Esophagus (tissue), 2 donors: ENCODE measurements around the gene AP3B2. TPM values are rescaled to one million over a fixed set of nuclear protein-coding genes. Genes with fewer than 3 reads are reported as not detected.

Experiments used
- H3K27ac ChIP-seq, 2 donors: one replicate each; pipeline ENCODE4 v1.5.1; 2013; ENCODE audit warnings: low read depth in 2 of 2, mild to moderate bottlenecking in 2 of 2, inconsistent platforms in 1 of 2, low read length in 1 of 2, moderate library complexity in 1 of 2
- H3K27me3 ChIP-seq, 2 donors: one replicate each; pipeline ENCODE4 v1.6.1; 2013; ENCODE audit warnings: low read length in 2 of 2, control low read depth in 1 of 2, mild to moderate bottlenecking in 1 of 2; ENCODE audit not compliant: insufficient read depth in 2 of 2, control insufficient read depth in 1 of 2
- H3K36me3 ChIP-seq, 2 donors: one replicate each; pipeline ENCODE4 v1.6.1; 2013; ENCODE audit warnings: low read length in 1 of 2; ENCODE audit not compliant: control insufficient read depth in 2 of 2, insufficient read depth in 2 of 2
- H3K4me1 ChIP-seq, 2 donors: one replicate each; pipeline ENCODE4 v1.6.1; 2013; ENCODE audit warnings: low read length in 1 of 2; ENCODE audit not compliant: control insufficient read depth in 2 of 2, insufficient read depth in 2 of 2
- H3K4me3 ChIP-seq, 2 donors: one replicate each; pipeline ENCODE4 v1.5.1; 2013; ENCODE audit warnings: low read length in 2 of 2, mild to moderate bottlenecking in 2 of 2, low read depth in 1 of 2, moderate library complexity in 1 of 2
- H3K9me3 ChIP-seq, 2 donors: one replicate each; pipeline ENCODE4 v1.6.1; 2013; ENCODE audit warnings: mild to moderate bottlenecking in 2 of 2, low read depth in 1 of 2, low read length in 1 of 2, moderate library complexity in 1 of 2; ENCODE audit not compliant: control insufficient read depth in 2 of 2, insufficient read depth in 1 of 2
- WGBS, 2 donors: extraction: QIAGEN DNeasy Blood & Tissue Kit; methylation state at CpG; one replicate each; pipeline ENCODE4 v1.1.7; 2013; 5-methylcytosine and 5-hydroxymethylcytosine counted together
- polyA plus RNA-seq, 2 donors: library from polyadenylated mRNA; stranded (reverse); fragments of 200-250 nt; gene quantifications; one replicate each; pipeline ENCODE4 v1.2.3, GENCODE V29; 2013
- donor health status: healthy with polysubstance abuse.
- donor health status: Bipolar disorder and iron deficiency.

AP3B2 gene
- polyA plus RNA-seq, 2 donors, result 1.1 to 2.8 TPM

DNA sequence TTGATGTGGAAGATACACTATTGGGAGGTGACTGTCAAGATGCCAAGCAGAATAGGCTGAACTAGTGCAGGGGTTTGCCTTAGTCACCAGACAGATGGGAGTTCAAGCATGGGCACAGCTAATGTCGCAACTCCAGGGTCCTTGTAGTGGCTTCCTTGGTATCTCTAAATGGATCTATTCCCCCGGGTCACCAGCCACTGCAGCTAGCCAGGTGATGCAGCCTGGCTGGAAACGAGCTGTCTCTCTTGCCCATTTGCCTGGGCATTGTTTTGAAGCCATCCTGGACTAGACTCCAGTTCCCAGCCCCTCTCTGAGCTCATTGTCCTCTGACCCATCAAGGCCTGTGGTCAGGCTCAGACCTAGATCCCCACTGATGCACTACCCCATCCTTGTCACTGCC is 54.1 kb downstream of the AP3B2 start:
- Histone ChIP-seq H3K36me3 (no peaks in the 10 kb centered on the region), H3K27ac (no peak overlapping the region), H3K9me3 (no peaks in the 10 kb centered on the region), H3K4me1 (no peaks in the 10 kb centered on the region), H3K27me3 (no peaks in the 10 kb centered on the region), H3K4me3 (no peak overlapping the region)
- 72 to 73% methylated on average over 3 of the region's 3 CpGs for WGBS, 2 donors

DNA sequence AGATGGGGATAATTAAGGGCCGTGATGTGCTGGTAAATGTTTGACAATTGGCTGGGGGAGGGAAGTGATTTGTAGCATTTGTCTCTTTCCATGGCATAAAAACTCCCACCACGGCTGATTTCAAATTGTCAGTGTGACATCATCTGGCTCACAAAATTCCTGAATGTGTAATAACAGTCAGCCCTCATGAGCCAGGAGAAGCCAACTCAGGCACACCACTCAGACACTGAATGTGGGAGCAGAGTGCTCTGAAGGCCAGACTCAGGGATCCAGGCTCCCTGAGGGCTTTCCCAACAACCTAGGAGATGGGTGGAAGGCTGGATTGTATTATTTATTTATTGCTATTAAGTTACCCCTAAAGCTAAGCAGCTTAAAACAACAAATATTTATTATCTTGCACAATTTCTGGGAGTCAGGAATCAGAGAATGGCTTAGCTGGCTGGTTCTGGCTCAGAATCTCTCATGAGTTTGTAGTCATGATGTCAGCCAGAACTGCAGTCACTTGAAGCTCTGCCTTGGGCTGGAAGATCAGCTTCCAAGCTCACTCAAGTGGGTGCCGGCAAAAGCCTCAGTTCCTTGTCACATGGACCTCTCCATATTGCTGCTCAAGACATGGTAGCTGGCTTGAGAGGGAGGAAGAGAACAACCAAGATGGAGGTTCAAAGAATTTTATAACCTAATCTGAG is 56.0 kb downstream of the AP3B2 start:
- WGBS, 2 donors, result 62 to 69% methylated on average over 3 of the region's 3 CpGs
- Histone ChIP-seq H3K9me3 (no peaks in the 10 kb centered on the region), H3K36me3 (no peaks in the 10 kb centered on the region), H3K4me1 (no peaks in the 10 kb centered on the region), H3K27ac (no peak overlapping the region), H3K27me3 (peaks cover 0 to 6% of the 10 kb centered on the region in 2 donors), H3K4me3 (no peak overlapping the region)

DNA sequence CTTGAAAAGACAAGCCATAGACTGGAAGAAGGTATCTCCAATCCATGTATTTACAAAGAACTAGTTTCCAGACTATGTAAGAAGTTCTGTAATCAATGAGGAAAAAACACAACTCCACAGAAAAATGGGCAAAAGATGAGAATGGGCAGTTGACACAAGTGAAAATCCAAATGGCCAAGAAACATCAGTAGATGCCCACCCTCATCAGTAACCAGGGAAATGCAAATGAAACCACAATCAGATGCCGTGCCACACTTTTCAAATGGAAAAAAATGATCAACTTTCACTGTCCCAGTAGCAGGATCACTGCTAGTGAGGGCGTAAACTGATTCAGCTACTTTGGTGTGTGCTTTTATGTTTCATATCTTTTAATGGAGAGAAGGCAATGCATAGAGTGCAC is 58.0 kb downstream of the AP3B2 start:
- no peaks in the 10 kb centered on the region for H3K36me3 ChIP-seq
- H3K27ac ChIP-seq, result no peak overlapping the region
- peaks cover 0 to 3% of the 10 kb centered on the region in 2 donors for H3K9me3 ChIP-seq
- 85 to 88% methylated on average over 2 of the region's 2 CpGs for WGBS, 2 donors
- H3K27me3 ChIP-seq, result peaks cover 6% of the 10 kb centered on the region in 2 donors
- H3K4me3 ChIP-seq, result no peak overlapping the region
- peaks cover 7 to 9% of the 10 kb centered on the region in 2 donors for H3K4me1 ChIP-seq

DNA sequence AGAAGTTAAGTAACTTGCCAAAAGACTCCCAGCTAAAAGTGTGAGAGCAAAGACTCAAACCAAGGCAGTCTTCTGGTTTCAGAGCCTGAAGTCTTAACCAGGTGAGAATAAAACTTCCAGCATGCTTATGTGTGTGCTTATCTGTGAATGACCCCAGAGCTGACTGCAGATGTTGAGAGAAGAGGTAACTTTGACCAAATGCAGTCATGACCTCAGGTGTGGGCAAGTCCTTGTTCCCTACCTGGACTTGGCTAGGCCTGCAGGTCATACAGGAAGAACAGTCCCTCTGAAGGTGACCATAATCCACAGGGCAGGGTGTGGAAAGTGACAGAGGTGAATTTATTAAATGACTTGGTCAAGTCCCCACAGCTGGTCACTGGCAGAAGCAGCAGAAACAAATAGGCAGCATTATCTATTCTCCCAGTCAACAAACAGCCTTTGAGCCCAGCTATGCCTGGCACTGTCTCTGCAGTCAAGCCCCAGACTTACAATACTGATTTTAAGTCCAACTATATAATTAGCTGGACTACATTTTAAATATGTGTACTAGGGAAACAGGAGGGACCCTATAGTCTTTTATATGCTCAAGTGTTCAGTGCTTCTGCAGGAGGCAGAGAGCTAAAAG is 59.5 kb downstream of the AP3B2 start:
- Histone ChIP-seq H3K4me1 (peaks cover 7 to 10% of the 10 kb centered on the region in 2 donors), H3K4me3 (no peak overlapping the region), H3K9me3 (peaks cover 0 to 4% of the 10 kb centered on the region in 2 donors), H3K27ac (no peak overlapping the region), H3K36me3 (no peaks in the 10 kb centered on the region), H3K27me3 (peaks cover 6 to 10% of the 10 kb centered on the region in 2 donors)

DNA sequence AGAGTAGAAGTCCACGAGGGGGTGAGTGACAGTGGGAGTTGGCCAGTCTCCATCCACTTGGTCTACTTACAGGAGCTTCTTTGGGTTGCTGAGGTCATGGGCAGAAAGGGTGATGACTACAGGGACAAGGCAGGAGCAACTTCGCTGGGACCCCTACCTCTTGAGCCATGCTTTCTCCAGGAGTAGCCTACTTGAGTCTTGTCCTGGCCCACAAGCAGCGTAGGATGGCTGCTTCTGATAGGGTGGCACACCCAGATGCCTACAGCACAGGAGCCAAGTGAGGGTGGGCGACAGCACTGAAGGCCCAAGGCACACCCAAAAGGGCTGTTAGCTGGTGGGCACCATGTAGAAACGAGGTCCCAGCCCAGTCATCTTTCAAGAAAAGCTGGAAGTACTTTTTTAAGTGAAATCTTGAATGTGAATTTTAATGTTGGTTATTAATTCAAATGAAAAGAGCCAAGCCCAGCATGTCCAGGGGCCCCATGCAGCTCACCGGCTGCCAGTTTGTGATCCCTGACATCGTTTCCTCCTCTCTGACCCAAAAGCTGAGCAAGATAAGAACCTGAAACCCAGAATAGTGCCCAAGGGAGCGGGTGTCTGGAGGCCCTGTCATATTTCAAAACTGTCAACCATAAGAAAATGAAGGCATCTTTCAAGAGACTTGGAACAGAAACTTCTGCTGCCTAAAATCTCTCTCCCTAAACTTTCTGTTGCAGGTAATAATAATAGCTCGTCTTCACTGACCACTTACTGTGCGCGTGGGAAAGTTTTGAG is 60.3 kb downstream of the AP3B2 start:
- Histone ChIP-seq H3K27ac (no peak overlapping the region), H3K4me1 (peaks cover 7 to 10% of the 10 kb centered on the region in 2 donors), H3K36me3 (no peaks in the 10 kb centered on the region), H3K9me3 (peaks cover 0 to 4% of the 10 kb centered on the region in 2 donors), H3K4me3 (no peak overlapping the region), H3K27me3 (peaks cover 6 to 10% of the 10 kb centered on the region in 2 donors)
- WGBS, 2 donors, result 73 to 79% methylated on average over 11 of the region's 11 CpGs

DNA sequence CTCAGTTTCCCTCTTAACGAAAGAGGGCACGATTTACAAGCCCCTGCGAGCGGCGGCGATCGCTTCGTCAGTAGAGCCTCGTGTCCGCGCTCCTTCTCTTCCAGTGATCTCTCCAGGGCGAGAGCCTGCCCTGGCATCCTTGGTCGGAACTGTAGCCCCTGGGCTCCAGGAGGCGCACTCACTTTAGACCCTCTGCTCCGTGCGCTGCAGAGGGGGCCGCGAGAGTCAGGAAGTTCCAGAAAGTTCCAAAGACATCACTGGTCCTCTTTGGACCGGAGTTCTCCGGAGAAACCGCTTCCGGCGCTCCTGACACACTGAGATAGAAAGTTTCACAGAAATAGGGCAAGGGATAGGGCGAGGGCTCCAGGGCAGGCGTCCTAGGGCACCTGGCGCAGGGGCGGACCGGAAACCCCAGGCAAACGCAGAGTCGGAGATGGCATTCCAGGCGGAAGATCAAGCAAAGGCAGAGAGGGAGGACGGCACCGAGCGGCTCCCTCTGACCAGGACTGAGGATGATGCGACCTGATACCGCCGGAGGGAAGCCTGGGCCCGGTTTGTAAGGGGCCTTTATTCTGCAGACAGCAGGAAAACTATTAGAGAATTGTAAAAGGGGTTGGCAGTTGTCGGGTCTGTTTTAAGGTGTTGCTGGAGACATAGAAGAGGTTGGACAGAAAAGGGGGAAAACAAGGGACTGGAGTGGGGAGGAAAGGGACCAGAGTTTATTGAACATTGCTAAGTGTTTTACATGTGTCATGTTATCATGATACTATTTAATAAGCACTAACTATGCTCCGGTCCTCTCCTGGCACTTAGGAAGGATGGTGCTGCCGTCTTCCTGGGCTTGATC is 61.2 kb downstream of the AP3B2 start:
- 26% methylated on average over 40 to 41 of the region's 41 CpGs for WGBS, 2 donors
- H3K36me3 ChIP-seq, result no peaks in the 10 kb centered on the region
- no peak overlapping the region for H3K27ac ChIP-seq
- peak overlapping the region in 1 of 2 donors; percentile 50 for H3K4me3 ChIP-seq
- H3K4me1 ChIP-seq, result peaks cover 7 to 10% of the 10 kb centered on the region in 2 donors
- H3K27me3 ChIP-seq, result peaks cover 6 to 12% of the 10 kb centered on the region in 2 donors
- H3K9me3 ChIP-seq, result peaks cover 0 to 4% of the 10 kb centered on the region in 2 donors

DNA sequence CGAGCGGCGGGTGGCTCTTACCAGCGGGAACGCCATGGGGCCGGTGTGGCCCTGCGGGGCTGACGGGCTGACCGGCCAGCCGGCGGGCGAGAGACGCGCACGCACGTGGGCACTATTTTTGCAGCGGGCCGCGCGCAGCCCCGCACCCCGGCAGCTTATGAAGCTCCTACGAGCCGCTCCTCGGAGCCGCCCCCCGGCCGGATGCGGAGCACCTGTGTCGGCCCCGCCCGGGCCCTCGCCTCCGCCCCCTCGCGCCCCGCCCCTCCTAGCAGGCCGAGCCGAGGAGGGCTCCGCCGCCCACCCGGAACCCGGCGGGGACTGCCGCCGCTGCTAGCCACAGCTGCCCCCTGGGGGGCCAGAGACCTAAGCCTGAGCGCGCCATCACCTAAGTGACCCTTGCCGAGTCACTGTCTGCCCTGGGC is 61.8 kb downstream of the AP3B2 start:
- Histone ChIP-seq H3K27ac (no peak overlapping the region), H3K9me3 (peaks cover 0 to 4% of the 10 kb centered on the region in 2 donors), H3K27me3 (peaks cover 6 to 12% of the 10 kb centered on the region in 2 donors)

DNA sequence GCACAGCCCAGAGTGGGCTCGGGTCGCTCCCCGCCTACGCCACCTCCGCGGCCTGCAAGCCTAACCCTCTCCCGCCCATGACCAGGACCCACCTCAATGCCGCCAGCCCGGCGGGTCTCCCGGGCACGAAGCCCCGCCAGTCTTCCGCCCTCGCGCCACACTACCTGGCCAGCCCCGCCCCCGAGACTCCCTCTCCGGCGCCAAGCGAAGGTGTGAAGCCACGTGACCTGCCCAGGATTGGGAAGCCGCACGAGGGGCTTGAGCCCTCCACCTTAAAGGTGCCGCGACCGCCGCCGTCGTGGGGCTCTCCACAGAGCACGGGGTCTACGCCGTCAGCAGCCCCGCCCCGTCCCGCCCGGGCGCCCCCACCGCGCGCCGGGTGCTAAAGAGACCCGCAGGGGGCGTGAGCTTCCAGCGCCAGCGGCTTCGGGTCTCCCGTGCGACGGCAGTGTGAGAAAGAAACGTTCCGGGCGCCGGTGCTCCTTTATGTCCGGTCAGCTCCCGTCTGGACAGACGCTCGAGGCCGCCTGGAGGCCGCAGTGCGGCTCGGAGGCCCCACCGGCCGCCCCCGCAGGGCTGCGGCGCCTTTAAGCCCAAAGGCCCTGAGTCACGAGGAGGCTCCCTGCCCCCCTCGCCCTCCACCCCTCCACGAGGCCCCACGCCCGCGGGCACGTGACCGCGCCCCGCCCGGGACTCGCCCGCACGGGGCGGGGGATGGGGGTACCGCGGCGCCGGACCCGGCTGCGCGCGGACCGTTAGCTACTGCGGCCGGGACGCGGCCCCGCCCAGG is 62.4 kb downstream of the AP3B2 start, which contains the start of gene CPEB1:
Gene CPEB1, minus strand, starts transcription at position 319 of the 790 bp plus-strand sequence. CDS start 18,904 bp downstream, outside the sequence.
- Histone ChIP-seq H3K27me3 (peaks cover 6 to 12% of the 10 kb centered on the region in 2 donors), H3K4me3 (peak within 1 kb of the TSS; percentile 38 to 50), H3K27ac (no peak within 1 kb of the TSS)

More for the DNA sequence above, 61.8 kb downstream of the AP3B2 start:
- WGBS, 2 donors, result 2 to 3% methylated on average over 22 to 49 of the region's 49 CpGs
- Histone ChIP-seq H3K4me1 (peaks cover 7 to 10% of the 10 kb centered on the region in 2 donors), H3K4me3 (peak overlapping the region; percentile 38 to 50), H3K36me3 (no peaks in the 10 kb centered on the region)

More for the DNA sequence above, 62.4 kb downstream of the AP3B2 start, which contains the start of gene CPEB1:
- Histone ChIP-seq H3K9me3 (peaks cover 0 to 4% of the 10 kb centered on the region in 2 donors), H3K4me1 (peaks cover 7 to 10% of the 10 kb centered on the region in 2 donors), H3K36me3 (no peaks in the 10 kb centered on the region)
- 10 to 12% methylated on average over 95 to 96 of the region's 96 CpGs for WGBS, 2 donors
